Islet precursor cell (in vitro differentiated cells): Measurements from ENCODE around the gene WT1.

Experiments used
- DNase-seq: peaks from one replicate; pipeline ENCODE4 v3.0.0-alpha.2; 2018

Gene WT1

GRCh38 chr11:32420937-32421901 is 14.1 kb downstream of the WT1 start:
- peak; percentile 89 for DNase-seq

GRCh38 chr11:32420139-32420538 is 15.2 kb downstream of the WT1 start:
- DNase-seq = no peak

- no peak for DNase-seq
Observed at GRCh38 chr11:32418836-32419235, 16.5 kb downstream of the WT1 start.

GRCh38 chr11:32417806-32418205 is 17.5 kb downstream of the WT1 start:
- no peak for DNase-seq

- no peak for DNase-seq
Observed at GRCh38 chr11:32416301-32416700, 19.0 kb downstream of the WT1 start.

- DNase-seq = no peak
Observed at GRCh38 chr11:32414925-32415324, 20.4 kb downstream of the WT1 start.

GRCh38 chr11:32411942-32412615 is 23.3 kb downstream of the WT1 start:
- DNase-seq = no peak

- no peak for DNase-seq
Observed at GRCh38 chr11:32405592-32405991, 29.7 kb downstream of the WT1 start.

GRCh38 chr11:32402836-32403235 is 32.5 kb downstream of the WT1 start:
- DNase-seq = no peak

GRCh38 chr11:32400670-32401369 is 34.5 kb downstream of the WT1 start:
- DNase-seq = no peak

GRCh38 chr11:32400196-32400595 is 35.1 kb downstream of the WT1 start:
- DNase-seq = peak; percentile 94

GRCh38 chr11:32396991-32397390 is 38.3 kb downstream of the WT1 start:
- no peak for DNase-seq

- DNase-seq = no peak
Observed at GRCh38 chr11:32396331-32396730, 39.0 kb downstream of the WT1 start.

GRCh38 chr11:32395127-32395526 is 40.2 kb downstream of the WT1 start:
- DNase-seq = no peak

- no peak for DNase-seq
Observed at GRCh38 chr11:32392840-32393239, 42.5 kb downstream of the WT1 start.

- DNase-seq = no peak
Observed at GRCh38 chr11:32391956-32392553, 43.3 kb downstream of the WT1 start.

GRCh38 chr11:32391479-32391878 is 43.9 kb downstream of the WT1 start:
- no peak for DNase-seq

- DNase-seq = no peak
Observed at GRCh38 chr11:32390712-32391111, 44.6 kb downstream of the WT1 start.

GRCh38 chr11:32388871-32389770 is 46.2 kb downstream of the WT1 start:
- no peak for DNase-seq

GRCh38 chr11:32388365-32388764 is 47.0 kb downstream of the WT1 start:
- DNase-seq = no peak

GRCh38 chr11:32387411-32387810 is 47.9 kb downstream of the WT1 start:
- no peak for DNase-seq

GRCh38 chr11:32386770-32387377 is 48.5 kb downstream of the WT1 start:
- DNase-seq = peak; percentile 88
